KMS-11 (cell line): ENCODE results near the gene ZC3H8.

Experiments used
- H2AFZ ChIP-seq: fragments of 200-600 bp; sonication (generic); 2 replicates; pipeline ENCODE4 v1.6.1; 2016; ENCODE audit warnings: antibody characterized with exemption, mixed run types, low read depth
- H3K27ac ChIP-seq: fragments of 200-600 bp; sonication (generic); 2 replicates; pipeline ENCODE4 v1.6.1; 2016; ENCODE audit warnings: mild to moderate bottlenecking, mixed run types
- H3K27me3 ChIP-seq: fragments of 200-600 bp; sonication (generic); 2 replicates; pipeline ENCODE4 v1.6.1; 2017; ENCODE audit warnings: mild to moderate bottlenecking, low read depth, mixed run types, moderate library complexity; ENCODE audit not compliant: insufficient read depth
- H3K36me3 ChIP-seq: fragments of 200-600 bp; sonication (generic); 2 replicates; pipeline ENCODE4 v1.6.1; 2017; ENCODE audit warnings: mild to moderate bottlenecking, mixed run types; ENCODE audit not compliant: insufficient read depth
- H3K4me1 ChIP-seq: fragments of 200-600 bp; sonication (generic); 2 replicates; pipeline ENCODE4 v1.6.1; 2016; ENCODE audit warnings: mild to moderate bottlenecking, low read depth, mixed run types; ENCODE audit not compliant: poor library complexity, severe bottlenecking
- H3K4me2 ChIP-seq: fragments of 200-600 bp; sonication (generic); 2 replicates; pipeline ENCODE4 v1.7.0; 2016; ENCODE audit warnings: mild to moderate bottlenecking, mixed run types
- H3K4me3 ChIP-seq: fragments of 200-600 bp; sonication (generic); IDR thresholded peaks from 2 replicates; pipeline ENCODE4 v1.6.1; 2017; ENCODE audit warnings: low read depth, low read length, mixed read lengths; ENCODE audit not compliant: insufficient read depth
- H3K79me2 ChIP-seq: fragments of 200-600 bp; sonication (generic); 2 replicates; pipeline ENCODE4 v1.6.1; 2016; ENCODE audit warnings: low read depth, mixed run types; ENCODE audit not compliant: insufficient read depth
- H3K9ac ChIP-seq: fragments of 200-600 bp; sonication (generic); 2 replicates; pipeline ENCODE4 v1.6.1; 2016; ENCODE audit warnings: mild to moderate bottlenecking, mixed run types
- H4K20me1 ChIP-seq: fragments of 200-600 bp; sonication (generic); 2 replicates; pipeline ENCODE4 v1.6.1; 2016; ENCODE audit warnings: mild to moderate bottlenecking, mixed run types; ENCODE audit not compliant: insufficient read depth
- TF ChIP-seq, protein P1 (sequence below): fragments of 200-600 bp; sonication (generic); conservative IDR thresholded peaks from 2 replicates; pipeline ENCODE4 v1.6.1; 2017; ENCODE audit warnings: low read depth, mild to moderate bottlenecking, antibody characterized with exemption, low read length, moderate library complexity, mixed read lengths

ZC3H8 gene

DNA sequence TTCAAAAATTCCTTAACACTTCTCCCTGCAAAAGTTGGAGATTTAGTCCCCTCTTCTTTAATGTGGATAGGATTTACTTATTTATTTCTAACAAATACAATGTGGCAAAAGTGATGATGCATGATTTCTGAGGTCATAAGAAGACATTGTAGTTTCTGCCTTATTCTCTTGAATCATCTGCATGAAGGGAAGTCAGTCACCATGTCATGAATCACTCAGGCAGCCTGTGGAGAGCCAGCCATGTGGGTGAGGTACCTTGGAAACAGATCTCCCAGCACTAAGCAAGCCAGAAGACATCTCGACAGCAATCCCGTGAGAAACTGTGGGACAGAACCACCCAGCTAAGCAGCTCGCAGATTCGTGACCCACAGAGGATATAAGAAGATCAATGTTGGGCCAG is 2.7 kb upstream of the ZC3H8 start:
- peaks cover 18% of the 10 kb centered on the region for H3K79me2 ChIP-seq

DNA sequence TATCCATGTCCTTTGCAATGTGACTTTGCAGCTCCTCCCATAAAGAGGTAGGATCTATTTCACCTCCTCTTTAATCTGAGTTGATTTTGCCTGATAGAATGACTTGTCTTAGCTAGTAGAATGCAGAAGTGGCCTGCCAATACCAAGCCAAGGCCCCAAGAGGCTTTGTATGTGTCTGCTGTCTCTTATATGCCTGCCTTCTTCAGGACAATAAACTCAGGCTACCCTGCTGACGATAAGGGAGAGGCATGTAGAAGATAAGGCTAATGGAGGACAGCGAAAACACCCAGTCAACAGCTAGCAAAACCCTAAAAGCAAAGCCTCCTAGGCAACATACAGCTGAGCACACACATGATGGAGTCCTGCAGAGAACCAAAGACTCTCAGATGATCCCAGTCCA is 1.8 kb upstream of the ZC3H8 start:
- H3K27ac ChIP-seq: no peak overlapping the region
- no peak overlapping the region for H3K9ac ChIP-seq
- no peak overlapping the region for H2AFZ ChIP-seq
- no peaks in the 10 kb centered on the region for H3K36me3 ChIP-seq
- H3K79me2 ChIP-seq: peaks cover 27% of the 10 kb centered on the region
- H3K4me1 ChIP-seq: peaks cover 13% of the 10 kb centered on the region
- TF ChIP-seq, protein P1, sequence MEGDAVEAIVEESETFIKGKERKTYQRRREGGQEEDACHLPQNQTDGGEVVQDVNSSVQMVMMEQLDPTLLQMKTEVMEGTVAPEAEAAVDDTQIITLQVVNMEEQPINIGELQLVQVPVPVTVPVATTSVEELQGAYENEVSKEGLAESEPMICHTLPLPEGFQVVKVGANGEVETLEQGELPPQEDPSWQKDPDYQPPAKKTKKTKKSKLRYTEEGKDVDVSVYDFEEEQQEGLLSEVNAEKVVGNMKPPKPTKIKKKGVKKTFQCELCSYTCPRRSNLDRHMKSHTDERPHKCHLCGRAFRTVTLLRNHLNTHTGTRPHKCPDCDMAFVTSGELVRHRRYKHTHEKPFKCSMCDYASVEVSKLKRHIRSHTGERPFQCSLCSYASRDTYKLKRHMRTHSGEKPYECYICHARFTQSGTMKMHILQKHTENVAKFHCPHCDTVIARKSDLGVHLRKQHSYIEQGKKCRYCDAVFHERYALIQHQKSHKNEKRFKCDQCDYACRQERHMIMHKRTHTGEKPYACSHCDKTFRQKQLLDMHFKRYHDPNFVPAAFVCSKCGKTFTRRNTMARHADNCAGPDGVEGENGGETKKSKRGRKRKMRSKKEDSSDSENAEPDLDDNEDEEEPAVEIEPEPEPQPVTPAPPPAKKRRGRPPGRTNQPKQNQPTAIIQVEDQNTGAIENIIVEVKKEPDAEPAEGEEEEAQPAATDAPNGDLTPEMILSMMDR: no peak
- no peaks in the 10 kb centered on the region for H4K20me1 ChIP-seq
- no peak overlapping the region for H3K4me2 ChIP-seq
- no peak overlapping the region for H3K4me3 ChIP-seq
- H3K27me3 ChIP-seq: no peaks in the 10 kb centered on the region

More for the DNA sequence above, 2.7 kb upstream of the ZC3H8 start:
- H4K20me1 ChIP-seq: no peaks in the 10 kb centered on the region
- H3K4me3 ChIP-seq: no peak overlapping the region
- no peaks in the 10 kb centered on the region for H3K27me3 ChIP-seq
- H3K4me2 ChIP-seq: no peak overlapping the region
- H3K36me3 ChIP-seq: no peaks in the 10 kb centered on the region
- no peak overlapping the region for H3K27ac ChIP-seq
- H3K9ac ChIP-seq: no peak overlapping the region
- peaks cover 13% of the 10 kb centered on the region for H3K4me1 ChIP-seq
- H2AFZ ChIP-seq: no peak overlapping the region
- TF ChIP-seq, protein P1: no peak

DNA sequence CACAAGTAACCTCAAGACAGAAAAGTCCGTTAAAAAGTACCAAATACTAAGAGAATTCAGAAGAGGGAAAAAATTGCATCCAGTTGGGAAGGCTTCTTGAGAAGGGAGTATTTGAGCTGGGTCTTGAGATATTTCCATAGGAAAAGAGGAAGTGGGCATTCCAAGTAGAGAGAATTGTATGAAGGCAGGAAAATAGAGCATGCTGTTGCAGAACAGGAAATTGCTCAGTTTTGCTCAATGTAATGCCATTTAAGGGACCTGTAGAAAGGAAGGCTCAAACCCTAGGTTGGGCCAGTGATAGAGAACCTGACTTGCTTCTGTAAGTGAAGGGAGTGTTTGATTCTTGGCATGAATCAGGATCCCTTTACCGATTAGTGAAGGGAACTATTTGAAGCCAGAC is 1.0 kb upstream of the ZC3H8 start:
- H3K79me2 ChIP-seq: peaks cover 32% of the 10 kb centered on the region
- no peak overlapping the region for H3K9ac ChIP-seq
- no peak overlapping the region for H3K27ac ChIP-seq
- H2AFZ ChIP-seq: no peak overlapping the region
- H3K36me3 ChIP-seq: no peaks in the 10 kb centered on the region
- H4K20me1 ChIP-seq: no peaks in the 10 kb centered on the region
- TF ChIP-seq, protein P1: no peak
- H3K4me3 ChIP-seq: no peak overlapping the region
- no peak overlapping the region for H3K4me2 ChIP-seq
- H3K27me3 ChIP-seq: no peaks in the 10 kb centered on the region
- H3K4me1 ChIP-seq: peaks cover 13% of the 10 kb centered on the region

DNA sequence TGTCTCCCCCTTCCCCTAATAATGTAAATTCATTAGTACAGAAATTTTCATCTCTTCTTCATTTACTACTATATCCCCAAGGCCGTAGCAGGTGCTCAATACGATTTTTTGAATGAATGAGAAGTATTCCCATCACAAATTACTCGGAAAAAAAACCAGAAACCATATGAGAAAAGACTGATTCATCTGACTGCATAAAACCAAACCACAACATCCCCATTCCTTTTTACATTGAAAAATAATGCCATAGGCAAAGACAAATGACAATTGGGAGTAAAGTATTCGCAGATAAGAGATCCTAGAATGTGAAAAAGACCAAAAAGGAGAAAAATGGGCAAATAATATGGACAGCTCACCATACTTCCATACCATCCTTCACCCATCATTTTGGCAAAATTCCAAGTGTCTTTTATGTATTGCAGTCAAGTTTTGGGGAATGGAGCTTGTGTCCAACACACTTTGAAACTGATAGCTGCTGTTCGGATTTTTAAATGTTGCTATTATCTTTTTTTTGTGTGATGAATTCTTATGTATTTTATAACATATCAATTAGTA is 1.5 kb downstream of the ZC3H8 start:
- Histone ChIP-seq H3K4me3 (no peak overlapping the region), H3K27me3 (no peaks in the 10 kb centered on the region), H3K4me2 (peak overlapping the region; percentile 96), H3K36me3 (no peaks in the 10 kb centered on the region), H3K79me2 (peaks cover 35% of the 10 kb centered on the region), H3K4me1 (peaks cover 9% of the 10 kb centered on the region), H3K27ac (no peak overlapping the region), H2AFZ (no peak overlapping the region), H3K9ac (peak overlapping the region; percentile 89; the same call in 1 of the 2 replicates), H4K20me1 (no peaks in the 10 kb centered on the region)
- TF ChIP-seq, protein P1: no peak
